Adrenal gland (tissue), 5 donors: ENCODE data around the gene ADARB2.

ENCODE experiments used
- CTCF ChIP-seq, 6 experiments: fragments of 450-650 bp in 4 of 6; fragments of 200-600 bp in 2 of 6; sonication (generic) in 1 of 6; IDR thresholded peaks; 1 replicate in 5 of 6; 2 replicates in 1 of 6; pipeline versions ENCODE4 v1.5.1 to v1.8.0; 2016 to 2021; ENCODE audit warnings: antibody characterized with exemption in 6 of 6, mild to moderate bottlenecking in 2 of 6, moderate library complexity in 1 of 6
- POLR2A ChIP-seq, 2 donors: fragments of 450-650 bp; IDR thresholded peaks; one replicate each; pipeline ENCODE4 v1.6.1; 2017; ENCODE audit warnings: antibody characterized with exemption in 2 of 2, mild to moderate bottlenecking in 2 of 2, moderate library complexity in 1 of 2
- donor health status: DM: no; HTN: no; CAD: no.

GRCh38 chr10:1548596-1548995 lies 188.7 kb downstream of the ADARB2 start:
- no peak for TF ChIP-seq CTCF (IDR thresholded peaks at IDR 0.05)
- TF ChIP-seq POLR2A (IDR thresholded peaks at IDR 0.05) = no peak
